Large intestine (tissue), 3 donors: Measurements from ENCODE around the gene LBR. TPM values are rescaled to one million over a fixed set of nuclear protein-coding genes. Genes with fewer than 3 reads are reported as not detected.
A peak's percentile ranks its signal among the peaks of the same experiment; 100 is the strongest.

Experiments
- DNase-seq, 2 donors: peaks; one replicate each; pipeline versions ENCODE4 v3.0.0 to v3.0.0-alpha.2; 2013
- H3K27ac ChIP-seq: one replicate; pipeline ENCODE4 v1.5.1; 2013; ENCODE audit warnings: low read length
- H3K27me3 ChIP-seq: 2 replicates; pipeline ENCODE4 v1.6.1; 2013; ENCODE audit warnings: low read length; ENCODE audit not compliant: control insufficient read depth, insufficient read depth
- H3K36me3 ChIP-seq: 2 replicates; pipeline ENCODE4 v1.6.1; 2013; ENCODE audit warnings: low read length; ENCODE audit not compliant: control insufficient read depth, insufficient read depth
- H3K4me1 ChIP-seq: one replicate; pipeline ENCODE4 v1.6.1; 2013; ENCODE audit warnings: low read length; ENCODE audit not compliant: control insufficient read depth, insufficient read depth
- H3K4me3 ChIP-seq: one replicate; pipeline ENCODE4 v1.5.1; 2013; ENCODE audit warnings: low read length
- H3K9me3 ChIP-seq: one replicate; pipeline ENCODE4 v1.6.1; 2013; ENCODE audit warnings: mild to moderate bottlenecking, low read depth, low read length, moderate library complexity; ENCODE audit not compliant: control insufficient read depth
- WGBS: methylation state at CpG from one replicate; pipeline ENCODE4 v1.1.5; 2013; ENCODE audit warnings: low lambda C conversion rate; ENCODE audit not compliant: insufficient coverage; 5-methylcytosine and 5-hydroxymethylcytosine counted together
- polyA plus RNA-seq: library from polyadenylated mRNA; unstranded; fragments of 120-200 nt; gene quantifications from one replicate; pipeline ENCODE4 v1.2.1, GENCODE V29; 2013

LBR gene
- polyA plus RNA-seq, 1 donor: 71.2 TPM

GRCh38 chr1:225464851-225465792 lies 37.3 kb upstream of the LBR start:
- no peaks in the 10 kb centered on the region for H3K9me3 ChIP-seq
- H3K36me3 ChIP-seq: no peaks in the 10 kb centered on the region
- WGBS: no CpG with 5 or more reads among the region's 15 CpGs
- H3K27me3 ChIP-seq: no peaks in the 10 kb centered on the region
- no peaks in the 10 kb centered on the region for H3K4me1 ChIP-seq
- no peak overlapping the region for H3K27ac ChIP-seq
- no peak for DNase-seq
- no peak overlapping the region for H3K4me3 ChIP-seq

- 47% methylated on average over 2 of the region's 15 CpGs for WGBS
- H3K4me1 ChIP-seq: no peaks in the 10 kb centered on the region
Measured at GRCh38 chr1:225462714-225463574, 35.1 kb upstream of the LBR start.

DNA sequence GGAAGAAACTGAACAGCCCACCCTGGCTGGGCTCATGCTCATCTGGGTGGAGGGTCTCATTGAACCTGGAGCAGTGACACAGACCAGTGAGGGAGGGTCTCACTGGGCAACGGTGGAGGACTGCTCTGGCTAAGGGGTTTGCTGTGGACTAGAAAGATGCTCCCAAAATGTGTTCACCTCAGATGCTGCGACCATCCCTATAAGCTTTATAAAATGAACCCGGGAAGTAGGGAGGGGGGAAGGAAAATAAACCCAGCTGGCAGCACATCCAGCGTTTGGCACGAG lies 34.5 kb upstream of the LBR start:
- H3K36me3 ChIP-seq: no peaks in the 10 kb centered on the region
- no peak overlapping the region for H3K4me3 ChIP-seq
- H3K27ac ChIP-seq: no peak overlapping the region
- no peak for DNase-seq
- no peaks in the 10 kb centered on the region for H3K27me3 ChIP-seq
- no CpG with 5 or more reads among the region's 5 CpGs for WGBS
- no peaks in the 10 kb centered on the region for H3K9me3 ChIP-seq
- H3K4me1 ChIP-seq: no peaks in the 10 kb centered on the region

More at GRCh38 chr1:225462714-225463574, 35.1 kb upstream of the LBR start:
- H3K27me3 ChIP-seq: no peaks in the 10 kb centered on the region
- H3K4me3 ChIP-seq: no peak overlapping the region
- no peaks in the 10 kb centered on the region for H3K9me3 ChIP-seq
- peak overlapping the region; percentile 17 for H3K27ac ChIP-seq
- no peak for DNase-seq
- no peaks in the 10 kb centered on the region for H3K36me3 ChIP-seq

DNA sequence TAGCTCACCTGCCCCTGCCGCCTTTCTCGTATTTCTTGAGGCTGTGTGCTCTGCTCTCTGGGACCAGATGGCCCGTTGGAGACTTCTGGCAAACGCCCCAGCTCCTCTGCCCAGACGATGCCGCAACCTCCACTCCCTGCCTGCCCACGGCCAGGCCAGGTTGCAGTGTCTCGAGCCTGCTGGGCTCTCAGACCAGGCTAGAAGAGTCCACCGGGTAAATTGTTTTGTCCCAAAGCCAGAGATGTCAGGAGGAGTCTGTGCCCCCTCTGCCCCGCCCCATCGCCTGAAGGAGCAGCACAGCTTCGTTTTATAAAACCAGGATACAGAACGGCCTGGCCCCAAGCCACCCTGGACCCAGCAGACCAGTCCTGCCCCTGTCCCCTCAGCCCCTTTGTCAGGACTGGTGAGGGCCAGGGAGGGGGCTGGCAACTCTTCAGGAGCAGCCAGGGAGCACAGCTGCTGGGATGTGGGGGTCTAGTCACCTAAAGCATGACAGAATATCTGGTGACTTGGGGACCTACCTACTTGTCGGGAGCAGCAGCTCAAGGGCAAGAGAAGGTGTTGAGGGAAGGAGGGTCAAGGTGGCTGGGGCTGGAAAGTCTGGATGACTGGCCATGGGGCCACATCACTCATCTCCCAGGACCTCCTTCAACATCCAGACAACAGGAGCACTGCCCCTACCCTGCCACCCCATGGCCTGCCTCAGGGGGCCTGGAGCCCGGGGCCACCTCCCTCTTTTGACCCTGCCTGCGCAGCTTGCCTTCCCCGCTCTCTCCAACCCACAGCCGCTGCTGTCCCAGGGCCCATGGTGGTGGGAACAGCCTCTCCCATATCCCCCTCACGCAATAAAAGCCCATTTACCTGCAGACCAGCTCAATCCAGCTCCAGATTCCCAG lies 33.9 kb upstream of the LBR start:
- no peak overlapping the region for H3K4me3 ChIP-seq
- H3K4me1 ChIP-seq: no peaks in the 10 kb centered on the region
- no peak for DNase-seq
- 100% methylated on average over 1 of the region's 19 CpGs for WGBS
- no peaks in the 10 kb centered on the region for H3K9me3 ChIP-seq
- no peaks in the 10 kb centered on the region for H3K27me3 ChIP-seq
- no peaks in the 10 kb centered on the region for H3K36me3 ChIP-seq
- no peak overlapping the region for H3K27ac ChIP-seq

DNA sequence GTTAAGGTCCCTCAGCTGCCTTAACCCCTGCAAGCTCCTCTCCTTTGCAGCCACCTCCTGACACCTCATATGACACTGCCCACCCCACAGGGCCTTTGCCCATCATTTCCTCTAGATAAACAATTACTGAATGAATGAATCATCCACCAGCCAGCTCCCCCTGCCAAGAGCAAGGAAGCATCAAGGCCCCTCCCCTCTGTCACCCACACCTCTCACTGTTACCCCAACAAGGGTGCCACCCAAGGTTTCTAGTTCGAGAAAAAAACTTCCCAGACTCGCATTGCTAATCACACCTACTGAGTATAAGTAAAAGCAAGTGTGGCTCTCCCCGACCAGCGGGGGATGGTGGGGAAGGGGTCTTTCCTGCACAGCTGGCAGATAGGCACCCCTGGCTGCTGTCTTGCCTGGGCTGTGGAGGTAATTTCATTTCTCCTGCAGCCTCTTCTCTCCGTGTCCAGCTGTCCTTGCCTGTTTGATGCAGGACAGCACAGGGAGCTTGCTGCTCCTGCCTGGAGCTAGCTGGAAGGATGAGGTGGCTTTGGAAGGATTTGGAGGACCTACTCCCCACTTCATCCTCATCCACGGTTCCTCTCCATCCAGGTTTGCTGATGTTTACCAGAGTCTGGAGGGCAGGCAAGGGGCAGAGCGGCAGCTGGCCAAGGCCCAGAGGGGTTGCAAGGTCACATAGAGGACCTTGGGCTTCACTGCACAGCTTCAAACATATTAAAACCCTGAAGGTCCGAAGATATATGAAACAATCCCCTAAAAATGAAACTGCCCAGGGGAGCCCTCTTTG lies 33.1 kb upstream of the LBR start:
- no peak overlapping the region for H3K4me3 ChIP-seq
- H3K36me3 ChIP-seq: no peaks in the 10 kb centered on the region
- peak in 1 of 2 donors; percentile 23 for DNase-seq
- no peak overlapping the region for H3K27ac ChIP-seq
- H3K4me1 ChIP-seq: no peaks in the 10 kb centered on the region
- WGBS: no CpG with 5 or more reads among the region's 8 CpGs
- H3K27me3 ChIP-seq: no peaks in the 10 kb centered on the region
- H3K9me3 ChIP-seq: no peaks in the 10 kb centered on the region

DNA sequence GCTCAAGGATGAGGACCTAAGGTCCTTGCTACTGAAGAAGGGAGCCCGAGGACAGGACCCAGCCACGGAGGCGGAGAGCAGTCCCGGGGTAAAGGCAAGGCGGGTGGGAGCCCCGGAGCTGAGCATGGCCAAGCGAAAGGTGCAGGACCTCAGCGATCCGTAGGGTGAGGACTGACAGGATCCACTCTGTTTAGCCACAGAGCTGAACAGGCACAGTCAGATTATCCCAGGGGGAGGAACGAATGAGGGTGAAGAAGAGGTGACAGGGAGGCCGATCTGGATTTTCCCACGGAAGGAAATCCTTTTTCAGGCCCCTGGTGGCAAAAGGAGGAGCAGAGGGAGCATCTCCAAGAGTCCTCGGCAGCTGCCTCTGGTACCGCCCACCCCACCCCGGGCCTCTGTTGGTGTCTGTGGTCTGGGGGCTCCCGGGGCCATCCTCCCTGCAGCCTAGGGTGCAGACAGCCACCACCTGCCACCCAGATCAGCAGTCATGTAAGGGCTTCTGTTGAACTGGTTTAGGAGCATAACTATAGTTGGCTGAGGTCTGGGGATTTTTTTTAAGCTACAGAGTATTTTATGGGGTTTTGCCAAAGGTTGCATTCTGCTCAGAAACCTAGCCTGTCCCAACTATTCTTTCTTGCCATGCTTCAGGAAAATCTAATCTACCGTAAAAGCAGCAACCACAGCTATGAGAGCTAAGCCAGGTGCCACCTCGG lies 32.3 kb upstream of the LBR start:
- no CpG with 5 or more reads among the region's 18 CpGs for WGBS
- Histone ChIP-seq H3K4me3 (no peak overlapping the region), H3K4me1 (no peaks in the 10 kb centered on the region), H3K27ac (no peak overlapping the region), H3K9me3 (no peaks in the 10 kb centered on the region), H3K27me3 (no peaks in the 10 kb centered on the region), H3K36me3 (no peaks in the 10 kb centered on the region)
- DNase-seq: no peak

- H3K9me3 ChIP-seq: no peaks in the 10 kb centered on the region
- DNase-seq: no peak
- no peaks in the 10 kb centered on the region for H3K4me1 ChIP-seq
- no peak overlapping the region for H3K4me3 ChIP-seq
- H3K36me3 ChIP-seq: no peaks in the 10 kb centered on the region
- WGBS: 80% methylated on average over 1 of the region's 2 CpGs
- no peaks in the 10 kb centered on the region for H3K27me3 ChIP-seq
- no peak overlapping the region for H3K27ac ChIP-seq
Measured at GRCh38 chr1:225458222-225458631, 30.4 kb upstream of the LBR start.

DNA sequence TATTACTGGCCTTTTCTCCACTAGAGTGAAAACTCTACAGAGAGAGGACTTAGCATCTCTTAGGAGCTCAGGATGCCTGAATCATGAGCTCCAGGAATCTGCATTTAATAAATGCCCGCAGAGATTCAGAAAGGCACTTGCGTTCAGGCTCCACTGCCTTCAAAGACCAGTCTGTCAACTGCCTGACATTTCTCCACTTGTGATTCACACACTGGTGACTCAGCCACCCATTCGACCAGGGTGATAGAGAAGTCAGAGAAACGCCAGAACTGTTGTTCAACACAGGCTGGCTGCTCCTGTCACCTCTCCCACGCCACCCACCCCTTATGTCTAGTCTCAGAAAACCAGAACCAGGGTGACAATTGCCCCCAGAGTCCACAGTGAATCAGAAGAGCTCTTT lies 26.9 kb upstream of the LBR start:
- Histone ChIP-seq H3K4me1 (no peaks in the 10 kb centered on the region), H3K27ac (no peak overlapping the region)

More for the DNA sequence above, 26.9 kb upstream of the LBR start:
- WGBS: no CpG with 5 or more reads among the region's 5 CpGs
- H3K9me3 ChIP-seq: no peaks in the 10 kb centered on the region
- no peaks in the 10 kb centered on the region for H3K27me3 ChIP-seq
- no peaks in the 10 kb centered on the region for H3K36me3 ChIP-seq
- H3K4me3 ChIP-seq: no peak overlapping the region
- DNase-seq: no peak
